Kidney glomerular epithelial cell (primary cell): ENCODE results near the gene PRKAG1.

Source experiments
- DNase-seq: peaks from one replicate; lab custom pipeline; 2025; lab: John Stamatoyannopoulos, UW

PRKAG1 gene

GRCh38 chr12:49049566-49050224 lies 31.1 kb upstream of the PRKAG1 start:
- DNase-seq: no peak

- DNase-seq: no peak
Observed at GRCh38 chr12:49048953-49049352, 30.4 kb upstream of the PRKAG1 start.

GRCh38 chr12:49046129-49046895 lies 27.7 kb upstream of the PRKAG1 start:
- no peak for DNase-seq

GRCh38 chr12:49044660-49045059 lies 26.1 kb upstream of the PRKAG1 start:
- DNase-seq: no peak

DNA sequence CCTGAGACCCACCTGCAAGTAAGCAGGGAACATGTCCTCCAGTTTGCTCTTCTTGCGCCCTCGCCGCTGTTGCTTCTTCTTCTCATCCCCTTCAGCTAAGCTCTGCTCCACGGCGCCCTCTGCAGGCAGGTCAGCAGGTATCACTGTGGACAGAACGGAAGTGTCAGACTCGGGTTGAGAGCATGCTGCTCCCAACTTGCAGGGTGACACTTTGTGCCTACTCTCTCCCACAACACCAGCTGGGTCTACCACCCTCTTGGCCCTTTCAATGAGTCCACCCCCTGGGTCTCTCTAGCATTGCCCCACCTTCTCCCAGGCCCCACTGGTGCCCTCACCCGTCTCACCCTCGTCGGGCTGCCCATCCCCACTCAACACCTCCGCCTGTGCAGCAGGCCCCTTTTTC lies 25.3 kb upstream of the PRKAG1 start:
- peak; percentile 12 for DNase-seq

DNA sequence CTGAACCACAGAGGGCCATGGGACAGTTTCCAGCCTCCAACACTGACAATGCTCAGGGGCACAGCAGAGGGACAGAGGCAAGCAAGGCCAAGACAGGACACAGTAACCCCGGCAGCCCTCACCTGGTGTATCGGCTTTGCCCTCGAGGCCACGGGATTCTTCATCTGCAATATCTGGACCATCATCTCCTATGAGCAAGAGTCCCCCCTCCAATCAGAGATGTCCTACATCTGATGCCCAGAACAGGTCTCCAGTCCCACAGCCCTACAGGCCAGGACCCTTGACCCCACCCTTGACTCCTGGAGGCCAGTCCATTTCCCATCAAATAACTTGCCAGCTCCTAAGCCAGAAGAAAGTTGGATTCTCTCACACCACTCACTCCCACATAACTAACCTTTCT lies 24.7 kb upstream of the PRKAG1 start:
- DNase-seq: no peak

GRCh38 chr12:49041881-49042484 lies 23.4 kb upstream of the PRKAG1 start:
- no peak for DNase-seq

GRCh38 chr12:49041036-49041880 lies 22.7 kb upstream of the PRKAG1 start:
- no peak for DNase-seq

DNA sequence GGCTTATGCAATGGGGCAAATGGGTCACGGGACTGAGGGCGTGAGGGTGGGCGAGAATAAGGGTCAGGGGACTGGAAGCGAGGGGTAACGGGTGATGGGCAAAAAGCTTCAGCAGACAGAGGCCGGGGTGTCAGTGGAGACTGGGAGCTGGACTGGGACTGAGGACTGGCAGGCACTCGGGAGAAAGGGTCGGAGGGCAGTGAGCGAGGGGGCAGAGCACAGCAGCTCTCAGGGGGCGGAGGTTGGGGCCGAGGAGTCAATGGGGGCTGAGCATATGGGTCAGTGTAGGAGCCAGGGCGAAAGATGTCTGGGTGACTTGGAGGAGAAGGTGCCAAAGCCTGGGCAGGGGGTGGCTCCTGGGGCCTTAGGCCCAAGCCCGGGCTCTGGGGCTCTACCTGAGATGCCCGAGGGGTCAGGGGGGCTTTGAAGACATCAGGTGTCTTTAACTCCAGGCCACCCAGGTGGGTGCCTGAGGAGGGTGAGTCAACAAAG lies 21.8 kb upstream of the PRKAG1 start:
- no peak for DNase-seq

- no peak for DNase-seq
Observed at GRCh38 chr12:49039421-49040363, 21.1 kb upstream of the PRKAG1 start.

DNA sequence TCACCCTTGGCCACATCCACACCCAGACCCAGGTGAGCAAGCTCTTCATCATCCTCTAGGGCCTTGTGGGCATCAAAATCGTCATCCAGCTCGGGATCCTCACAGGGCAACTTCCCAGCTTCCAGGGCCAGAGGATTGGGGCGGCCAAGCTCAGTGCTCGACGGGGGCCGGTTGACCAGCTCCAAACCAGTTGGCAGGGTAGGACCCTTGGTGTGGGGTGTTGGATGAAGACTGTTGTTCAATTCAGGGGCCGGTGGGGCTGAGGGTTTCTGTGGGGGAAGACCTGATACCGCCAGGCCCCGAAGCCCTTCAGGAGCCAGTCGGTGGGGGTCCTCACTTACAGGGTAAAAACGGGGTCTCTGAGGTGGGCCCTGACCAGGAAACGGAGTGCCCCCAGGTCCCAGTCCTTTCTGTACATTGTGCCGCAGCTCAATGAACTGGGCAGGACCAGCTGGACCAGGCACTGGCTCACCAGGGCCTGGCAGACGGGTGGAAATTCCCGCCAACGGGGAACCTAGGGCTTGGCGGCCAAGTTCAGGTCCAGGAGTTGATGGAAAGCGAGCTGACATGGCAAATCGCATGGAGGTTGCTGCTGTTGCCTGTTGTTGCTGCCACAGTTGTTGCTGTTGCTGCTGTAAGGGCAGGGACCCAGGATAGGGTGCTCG lies 19.8 kb upstream of the PRKAG1 start:
- no peak for DNase-seq

GRCh38 chr12:49037947-49038237 lies 19.3 kb upstream of the PRKAG1 start:
- no peak for DNase-seq

GRCh38 chr12:49037111-49037946 lies 18.8 kb upstream of the PRKAG1 start:
- no peak for DNase-seq

- no peak for DNase-seq
Observed at GRCh38 chr12:49036029-49036428, 17.5 kb upstream of the PRKAG1 start.

DNA sequence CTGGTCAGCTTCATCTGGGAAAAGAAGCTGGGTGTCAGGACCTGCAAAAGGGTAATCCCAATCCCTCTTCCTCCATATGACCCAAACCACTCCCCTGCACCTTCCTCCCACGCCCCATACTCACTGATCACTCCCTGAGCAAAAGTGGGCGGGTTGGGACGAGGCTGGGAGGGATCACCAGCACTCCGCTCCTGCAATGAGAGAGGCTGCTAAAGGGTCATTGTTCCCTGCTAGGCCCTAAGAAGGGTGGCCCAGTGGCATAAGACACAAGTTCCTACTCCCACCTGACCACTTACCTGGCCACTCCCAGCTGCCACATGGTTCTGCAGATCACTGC lies 15.7 kb upstream of the PRKAG1 start:
- DNase-seq: no peak

GRCh38 chr12:49033611-49034285 lies 15.2 kb upstream of the PRKAG1 start:
- no peak for DNase-seq

GRCh38 chr12:49032679-49033447 lies 14.3 kb upstream of the PRKAG1 start:
- no peak for DNase-seq

DNA sequence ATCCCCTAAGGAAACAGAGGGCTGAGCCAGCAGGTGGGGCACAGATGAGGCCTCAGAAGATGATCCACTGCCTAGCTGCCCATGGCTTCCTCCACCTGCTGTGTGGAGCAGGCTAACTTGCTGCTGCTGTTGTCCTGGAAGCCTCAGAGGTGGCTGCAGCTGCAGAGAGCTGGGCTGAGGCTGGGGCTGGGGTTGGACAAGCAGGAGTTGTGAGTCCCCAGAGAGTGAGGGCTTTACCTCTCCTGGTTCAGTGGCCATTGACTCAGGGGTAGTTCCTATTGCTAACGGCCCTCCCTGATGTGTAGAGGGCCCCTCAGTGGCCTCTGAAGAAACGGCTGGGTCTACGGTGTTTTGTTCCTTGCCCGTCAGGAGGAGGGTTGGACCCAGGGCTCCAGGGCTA lies 13.7 kb upstream of the PRKAG1 start:
- no peak for DNase-seq
